Erythroblast (primary cell): Measurements from ENCODE around the gene NCOA7.

Source experiments
- GATA1 ChIP-seq: IDR thresholded peaks from 2 replicates; pipeline ENCODE4 v1.6.1; 2011; ENCODE audit warnings: low read depth, mild to moderate bottlenecking, control low read depth, low read length, moderate library complexity
- POLR2A ChIP-seq: IDR thresholded peaks from 2 replicates; pipeline ENCODE4 v1.6.1; 2011; ENCODE audit warnings: mild to moderate bottlenecking, low read length

- no peak for TF ChIP-seq POLR2A
- TF ChIP-seq GATA1, result no peak
Measured at GRCh38 chr6:125795301-125795700, 4.5 kb downstream of the NCOA7 start.
